HG03066 (cell line): ENCODE data around the gene PAX5.

ENCODE experiments used
- ATAC-seq: cut with Tn5 transposase; IDR thresholded peaks from one replicate; pipeline ENCODE4 v1.9.1; 2021; ENCODE audit warnings: low read depth; ENCODE audit not compliant: unreplicated experiment

PAX5 gene

DNA sequence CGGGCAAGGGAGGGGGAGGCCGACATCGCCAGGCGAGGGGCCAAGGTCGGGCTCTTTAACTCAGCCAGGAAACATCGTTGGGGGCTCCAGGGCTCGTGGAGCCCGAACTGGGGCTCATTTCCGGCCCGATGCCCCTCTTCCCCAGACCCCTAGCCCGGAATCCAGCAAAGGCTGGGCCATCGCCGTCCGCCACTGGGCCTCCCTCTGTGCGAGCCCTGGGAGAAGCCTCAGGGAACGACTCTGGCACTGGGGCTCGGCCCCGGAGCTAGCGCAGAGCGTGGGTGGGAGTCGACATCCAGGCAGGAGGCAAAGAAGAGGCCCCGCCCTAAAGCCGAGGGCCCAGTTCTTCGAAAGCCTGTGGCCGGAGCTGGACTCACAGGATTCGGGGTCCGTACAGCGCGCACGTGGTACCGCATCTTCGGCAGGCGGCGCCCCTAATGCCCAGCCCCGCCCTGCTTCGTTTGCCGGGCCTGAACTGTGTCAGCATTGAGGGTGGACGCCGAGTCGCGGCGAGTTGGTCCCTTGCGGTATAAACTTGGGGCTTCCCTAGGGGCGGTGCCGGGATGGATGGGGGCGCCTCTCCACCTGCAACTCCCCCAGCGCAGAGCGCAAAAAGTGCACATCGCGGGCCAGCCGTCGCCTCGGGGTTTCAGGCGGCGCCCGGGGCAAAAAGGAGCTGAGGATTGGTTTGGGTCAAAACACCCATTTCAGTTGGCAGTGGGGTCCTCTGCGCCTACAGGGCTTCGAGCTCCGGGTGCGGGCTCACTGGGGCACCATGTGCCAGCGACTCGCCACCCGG, 3.6 kb upstream of the PAX5 start:
- no peak for ATAC-seq

DNA sequence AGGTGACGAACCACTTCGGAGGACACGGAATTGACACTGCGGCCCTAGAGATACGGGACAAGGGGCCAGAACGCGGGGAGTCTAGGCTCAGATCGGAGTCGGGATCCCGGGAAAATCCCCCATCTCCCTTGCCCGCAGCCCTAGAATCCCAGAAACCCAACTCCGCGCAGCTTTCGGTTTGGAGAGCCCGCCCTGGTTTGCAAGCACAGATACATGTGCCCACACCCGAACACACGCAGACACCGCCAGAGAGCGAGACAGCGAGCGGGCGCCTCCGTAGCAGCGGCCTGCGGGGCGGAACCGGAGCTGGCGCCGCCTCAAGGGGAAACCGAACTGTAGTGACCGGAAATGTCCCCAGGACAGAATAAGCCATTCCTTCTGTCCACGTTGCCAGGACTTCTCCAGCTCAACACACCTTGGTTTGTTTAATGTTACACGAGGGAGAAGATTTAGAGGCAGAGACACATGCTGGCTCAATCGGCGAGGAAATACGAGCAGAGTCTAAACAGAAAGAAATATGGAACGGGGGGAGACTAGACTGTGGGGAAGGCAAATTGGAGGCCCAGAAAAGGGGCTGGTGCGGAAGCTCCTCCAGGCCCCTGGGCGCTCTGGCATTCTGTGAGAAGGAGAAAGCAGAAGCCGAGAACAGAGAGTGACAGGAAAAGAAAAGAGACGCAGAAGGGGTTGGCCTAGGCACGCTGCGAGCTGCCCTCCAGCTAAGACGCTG, 2.9 kb upstream of the PAX5 start:
- ATAC-seq = no peak

DNA sequence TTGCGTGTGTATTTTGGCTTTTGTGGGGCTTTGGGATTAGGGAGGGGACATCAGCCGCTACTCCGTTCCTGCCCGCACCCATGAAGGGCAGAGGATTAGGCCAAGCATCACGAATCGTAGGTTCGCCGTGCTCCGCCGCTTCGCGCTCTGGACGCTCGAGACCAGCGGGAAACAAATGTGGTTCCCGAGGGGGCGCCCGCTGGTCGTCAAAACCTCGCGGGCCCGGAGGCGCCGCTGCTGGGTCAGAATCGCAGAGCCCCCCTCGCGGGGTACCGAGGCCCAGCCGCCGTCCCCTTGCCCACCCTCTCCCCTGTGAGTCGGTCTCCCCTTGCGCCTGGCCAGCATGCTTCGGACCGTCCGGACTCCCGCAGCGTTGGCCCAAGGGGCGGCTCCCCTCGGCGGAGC, 2.3 kb upstream of the PAX5 start:
- ATAC-seq = no peak

DNA sequence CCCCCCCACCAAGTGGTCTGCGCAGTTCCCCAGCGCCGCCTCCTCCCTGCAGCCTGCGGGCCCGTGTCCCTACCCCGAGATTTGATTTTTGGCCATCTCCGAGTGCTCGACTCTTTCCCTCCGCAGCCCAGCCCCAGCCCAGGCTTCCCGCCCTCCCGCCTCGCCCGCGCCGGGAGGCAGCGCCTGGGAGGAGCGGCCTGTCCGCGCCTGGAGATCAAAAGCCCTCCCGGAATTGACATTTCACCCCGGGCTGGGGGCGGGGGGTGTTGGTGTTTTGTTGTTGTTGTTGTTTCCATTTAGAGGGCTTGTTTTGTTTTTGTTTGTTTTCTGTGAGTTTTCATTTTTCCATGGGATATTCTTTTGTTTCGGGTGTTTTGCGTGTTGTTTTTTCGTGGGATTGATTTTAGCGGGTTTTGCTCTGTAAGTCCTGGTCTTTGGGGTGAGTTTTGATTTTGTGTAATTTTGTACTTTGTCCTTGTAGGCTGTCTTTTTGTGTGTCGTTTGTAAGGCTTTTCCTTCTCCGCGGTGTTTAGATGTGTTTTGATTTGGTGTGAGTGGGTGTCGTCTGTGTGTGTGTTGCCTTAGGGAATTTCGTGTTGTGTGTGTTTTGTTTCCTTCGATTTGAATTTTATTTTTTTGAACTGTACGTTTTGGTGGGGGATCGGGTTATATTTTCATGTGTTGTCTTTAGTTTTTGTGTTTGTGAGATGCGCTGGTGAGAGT, 1.7 kb upstream of the PAX5 start:
- no peak for ATAC-seq

DNA sequence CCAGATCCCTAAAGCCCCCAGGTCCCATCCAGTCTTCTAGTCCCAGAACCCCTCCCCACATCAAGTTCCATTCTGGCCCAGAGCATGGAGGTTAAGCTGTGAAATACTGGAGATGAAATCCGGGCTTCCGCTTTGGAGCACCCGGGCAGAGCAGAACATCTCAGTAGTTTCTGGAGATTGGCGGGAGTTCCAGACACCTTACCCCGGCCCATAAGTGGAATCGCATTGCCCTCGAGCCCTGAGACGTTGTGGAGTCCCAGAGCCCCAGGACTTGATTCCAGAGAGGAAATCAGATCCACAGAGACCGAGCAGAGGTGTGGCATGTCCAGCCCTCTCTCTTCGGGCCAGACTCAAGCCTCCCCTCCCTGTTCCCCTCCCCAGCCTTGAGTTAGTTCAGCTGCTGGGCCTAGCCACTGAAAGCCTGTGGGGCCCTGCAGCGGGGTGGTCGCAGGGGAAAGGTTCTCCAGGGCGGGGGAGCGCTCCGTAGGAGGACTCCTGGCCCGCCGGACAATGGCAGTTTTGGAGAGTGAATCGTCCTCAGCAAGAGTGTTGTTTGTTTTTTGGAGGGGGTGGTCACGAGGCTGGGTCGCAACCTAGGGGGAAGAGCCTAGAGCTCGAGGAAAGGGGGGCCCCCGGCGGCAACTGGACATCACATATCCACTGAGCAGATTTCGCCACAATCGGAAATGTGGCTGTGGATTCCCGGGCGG, 1.0 kb upstream of the PAX5 start:
- ATAC-seq = no peak

DNA sequence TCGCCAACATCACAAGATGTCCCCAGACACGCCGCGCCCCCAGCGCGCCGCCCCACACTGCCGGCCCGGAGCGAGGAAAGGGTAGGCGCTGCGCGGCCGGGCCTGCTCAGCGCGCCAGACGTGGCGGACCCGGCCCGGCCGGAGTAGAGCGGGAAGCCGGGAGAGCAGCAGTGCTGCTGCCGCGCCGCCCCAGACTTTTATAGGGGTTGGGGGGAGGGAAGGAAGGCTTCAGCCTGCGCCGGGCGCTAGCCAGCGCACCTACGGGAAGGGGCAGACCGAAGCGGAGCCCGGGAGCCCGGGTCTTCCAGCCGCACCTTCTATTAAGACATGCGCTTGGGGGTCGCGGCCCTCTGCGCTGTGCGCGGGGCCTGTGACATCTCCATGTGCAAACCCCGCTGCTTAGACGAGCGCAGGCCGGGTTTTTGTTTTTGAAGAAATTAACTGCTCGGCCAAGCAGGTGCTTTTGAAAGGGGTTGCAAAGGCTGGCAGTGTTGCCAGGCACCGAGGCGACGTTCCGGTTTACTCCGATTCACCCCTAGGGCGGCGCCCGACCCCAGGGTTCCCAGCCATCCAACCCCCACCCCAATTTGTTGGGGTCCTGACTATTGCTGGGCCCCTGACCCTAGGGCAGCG, 353 bp upstream of the PAX5 start:
- peak; percentile 23 for ATAC-seq

DNA sequence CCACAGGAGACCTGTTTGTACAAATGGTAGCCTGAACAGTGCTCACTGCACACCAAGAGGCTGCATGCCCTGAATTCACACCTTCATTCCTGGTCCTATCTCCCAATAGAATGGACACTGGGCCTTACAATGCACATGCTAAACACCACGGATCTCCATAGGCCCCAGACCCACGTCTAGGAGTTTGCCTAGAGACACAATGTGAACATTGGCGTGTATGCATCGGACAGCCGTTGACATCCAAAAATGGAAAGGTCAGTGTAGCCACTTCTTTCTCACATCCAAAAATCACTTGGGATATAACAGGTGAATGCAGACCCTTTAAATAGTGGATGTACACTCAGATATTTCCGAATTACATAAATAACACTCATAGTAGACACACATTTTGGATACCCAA, 927 bp downstream of the PAX5 start:
- ATAC-seq = no peak

DNA sequence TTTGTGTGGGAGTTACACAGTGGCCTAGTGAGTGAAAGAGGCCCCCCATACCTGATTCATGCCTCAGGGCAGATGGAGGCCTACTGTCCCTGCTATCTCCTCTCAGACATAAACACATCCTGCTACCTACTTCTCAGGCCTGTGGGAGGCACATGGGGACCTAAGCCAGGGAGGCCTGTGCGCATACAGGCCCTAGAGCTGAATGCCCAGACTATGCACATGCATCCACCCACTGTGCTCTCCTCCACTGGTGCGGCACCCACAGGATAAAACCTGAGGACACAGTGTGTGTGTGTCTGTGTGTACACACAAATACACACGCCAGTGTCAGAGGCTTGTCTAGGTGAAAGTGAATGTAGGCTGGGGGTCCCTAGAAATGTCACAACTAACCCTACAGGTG, 1.4 kb downstream of the PAX5 start:
- no peak for ATAC-seq

DNA sequence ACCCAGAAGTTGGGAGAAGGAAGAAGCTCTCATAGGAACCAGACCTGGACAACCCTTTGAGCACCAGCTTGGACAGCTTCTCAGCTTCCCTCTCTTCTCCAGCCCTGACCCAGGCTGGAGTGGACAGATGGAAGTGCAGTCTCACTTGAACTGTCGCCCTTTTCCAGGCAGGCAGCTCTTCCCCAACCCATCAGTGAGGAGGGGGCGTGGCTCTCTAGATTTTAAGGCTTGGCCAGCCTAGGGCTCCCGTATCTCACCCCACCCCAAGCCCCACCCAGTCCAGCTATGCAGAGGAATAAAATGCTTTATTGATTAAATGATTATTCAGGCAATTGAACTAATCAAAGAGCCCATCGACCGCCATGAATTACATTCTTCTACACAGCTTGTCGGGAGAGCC, 2.2 kb downstream of the PAX5 start:
- no peak for ATAC-seq

DNA sequence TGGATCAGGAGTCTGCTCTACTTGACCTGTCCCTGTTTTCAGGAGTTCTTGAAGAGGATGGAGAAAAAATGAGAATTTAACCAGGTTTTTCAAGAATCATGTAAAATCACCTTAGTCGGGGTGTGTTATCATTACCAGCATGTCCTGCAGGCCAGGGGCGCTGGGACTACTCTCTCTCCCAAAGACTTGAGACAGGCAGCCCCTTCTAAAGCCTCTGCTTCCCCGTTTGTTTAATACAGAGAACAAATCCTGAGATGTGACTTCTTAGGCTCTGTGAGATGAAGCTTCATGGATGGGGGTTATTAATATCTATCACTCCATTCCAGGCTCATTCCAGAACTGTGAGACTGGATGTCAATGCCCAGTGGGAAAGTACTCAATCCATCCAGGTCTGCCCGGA, 3.0 kb downstream of the PAX5 start:
- no peak for ATAC-seq

DNA sequence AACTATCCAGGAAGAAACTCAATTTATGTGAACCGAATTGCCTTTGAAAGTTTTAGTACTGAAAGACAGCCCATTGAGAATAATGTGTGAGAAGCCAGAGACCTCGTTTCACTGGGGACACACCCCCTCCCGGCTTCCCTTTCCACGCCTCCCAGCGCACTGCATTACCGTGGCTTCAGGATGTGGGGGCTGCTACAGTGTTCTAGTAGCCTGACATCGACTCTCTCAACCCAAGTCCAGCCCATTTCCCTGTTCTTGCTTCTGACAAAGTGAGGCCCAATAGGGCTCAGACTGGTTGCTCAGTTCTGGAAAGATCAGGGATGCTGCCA, 3.5 kb downstream of the PAX5 start:
- ATAC-seq = peak; percentile 23

DNA sequence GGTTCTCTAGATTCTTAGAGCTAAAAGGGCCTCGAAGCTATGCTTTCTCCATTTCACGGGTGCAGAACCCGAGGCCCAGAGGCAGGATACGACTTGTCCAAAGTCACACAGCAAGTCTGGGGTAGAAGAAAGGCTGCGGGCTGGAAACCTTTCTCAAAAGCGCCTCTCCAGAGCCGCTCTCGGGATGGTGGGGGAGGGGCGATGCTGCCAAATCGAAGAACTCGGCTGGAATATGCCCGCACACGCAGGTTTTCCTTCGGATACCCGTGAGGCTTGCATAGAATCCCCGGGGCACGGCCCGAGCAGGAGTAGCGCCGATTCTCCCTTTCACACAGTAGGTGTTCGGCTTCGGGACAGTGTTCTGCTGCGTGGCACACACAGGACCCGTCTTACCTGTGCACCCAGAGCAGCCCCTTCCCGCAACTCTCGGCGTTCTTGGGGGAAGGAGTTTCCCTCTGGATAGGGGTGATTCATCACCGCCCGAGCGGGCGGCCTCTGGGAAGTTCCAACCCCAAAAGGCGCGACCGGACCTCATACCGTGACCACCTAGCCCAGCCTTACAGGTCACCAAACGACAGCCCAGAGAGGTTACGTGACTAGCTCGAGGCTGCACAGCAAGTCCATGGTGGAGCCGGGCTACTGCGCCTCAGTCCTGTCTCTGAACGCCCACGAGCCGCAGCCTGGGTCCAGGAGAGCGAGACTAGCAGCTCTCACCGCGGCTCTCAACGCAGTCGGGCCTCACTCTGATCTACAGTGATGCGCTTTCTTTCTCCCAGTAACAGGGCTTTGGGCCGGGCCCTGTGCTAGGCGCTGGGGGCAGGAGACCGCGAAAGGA, 4.1 kb downstream of the PAX5 start:
- ATAC-seq = peak; percentile 0

DNA sequence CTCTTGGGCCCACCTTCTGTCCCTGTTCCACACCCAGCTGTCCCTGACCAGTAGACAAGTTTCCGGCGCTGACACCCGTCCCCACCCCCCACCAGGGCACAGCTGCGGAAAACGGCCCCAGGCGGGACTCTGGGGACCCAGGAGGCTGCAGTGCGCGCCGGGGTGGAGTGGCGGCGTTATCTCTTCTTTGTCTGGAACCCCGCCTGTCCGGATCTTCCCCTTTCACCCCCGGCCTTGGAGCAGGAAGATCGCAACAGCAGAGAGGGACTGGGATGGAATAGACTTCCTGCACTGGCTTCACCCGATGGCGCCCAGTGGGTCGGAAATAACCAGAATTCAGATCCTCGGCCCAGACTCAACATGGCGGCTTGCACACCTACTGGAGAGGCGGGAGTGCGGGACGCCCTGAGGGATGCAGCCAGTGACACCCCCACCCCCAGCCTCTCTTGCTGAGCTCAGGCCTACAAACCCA, 4.7 kb downstream of the PAX5 start:
- ATAC-seq = no peak

DNA sequence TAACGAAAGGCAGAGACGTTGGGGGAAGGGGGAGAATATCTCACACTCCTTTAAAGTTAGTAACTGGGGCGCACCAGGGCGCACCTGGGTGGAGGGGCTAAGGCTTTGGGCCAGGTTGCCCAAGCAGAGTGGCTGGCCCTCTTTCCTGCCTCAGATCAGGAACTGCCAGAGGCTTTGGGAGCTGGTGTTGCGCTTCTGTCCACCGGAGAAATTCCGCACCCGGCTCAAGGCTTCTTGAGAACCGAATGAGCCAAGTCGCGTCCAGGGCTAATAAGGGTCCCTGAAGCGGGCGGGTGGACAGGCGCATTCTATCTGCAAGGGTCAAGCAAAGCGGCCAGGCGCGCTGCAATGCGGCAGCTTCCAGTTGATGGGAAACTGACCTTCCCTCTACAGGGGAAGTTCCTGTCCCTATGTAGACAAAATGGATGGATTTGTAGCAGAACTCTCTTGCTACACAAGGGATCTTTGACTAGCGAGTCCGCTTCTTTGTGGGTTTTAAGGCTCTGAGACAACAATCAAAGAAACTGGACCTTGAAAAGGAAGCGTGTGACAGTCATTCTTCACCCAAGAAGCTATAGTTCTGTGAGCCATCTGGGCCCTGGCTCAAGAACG, 5.5 kb downstream of the PAX5 start:
- ATAC-seq = no peak

DNA sequence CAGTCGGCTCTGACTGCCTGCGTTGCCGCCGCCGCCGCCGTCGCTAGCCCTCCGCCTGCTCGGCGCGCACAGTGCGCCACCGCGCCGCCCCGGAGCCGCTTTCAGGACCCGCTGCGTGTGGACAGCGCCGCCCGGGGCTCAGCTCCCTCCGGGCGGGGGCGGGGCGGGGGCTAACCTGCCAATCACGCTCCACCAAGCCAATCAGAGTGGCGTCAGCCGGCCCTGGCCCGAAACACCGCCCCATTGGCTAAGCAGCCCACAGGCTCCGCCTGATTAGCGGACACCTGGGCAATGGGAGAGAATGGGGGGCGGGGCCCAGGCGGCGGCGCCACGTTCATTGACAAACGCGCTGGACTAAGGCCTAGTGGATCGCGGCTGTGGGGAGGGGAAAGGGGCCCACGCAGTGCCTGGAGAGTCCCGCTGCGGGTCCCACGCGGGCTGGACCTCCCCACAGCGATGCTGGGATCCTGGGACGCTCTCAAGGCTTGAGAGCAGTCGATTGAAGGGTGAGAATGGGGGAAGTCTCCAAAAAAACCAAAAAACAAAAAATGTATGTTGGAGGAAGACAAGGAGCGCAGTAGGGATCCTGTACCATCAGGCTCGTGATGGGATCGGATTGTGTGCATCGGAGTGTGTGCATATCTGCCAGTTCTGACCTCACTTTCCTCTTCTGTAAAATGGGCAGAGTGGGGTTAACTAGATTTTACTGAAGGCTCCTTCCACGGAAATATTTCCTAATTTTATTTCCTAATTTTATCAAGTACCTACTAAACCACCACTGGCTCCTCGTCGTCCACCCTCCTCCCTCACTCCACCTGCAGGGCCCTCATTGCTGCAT, 6.3 kb downstream of the PAX5 start:
- ATAC-seq = peak; percentile 68

DNA sequence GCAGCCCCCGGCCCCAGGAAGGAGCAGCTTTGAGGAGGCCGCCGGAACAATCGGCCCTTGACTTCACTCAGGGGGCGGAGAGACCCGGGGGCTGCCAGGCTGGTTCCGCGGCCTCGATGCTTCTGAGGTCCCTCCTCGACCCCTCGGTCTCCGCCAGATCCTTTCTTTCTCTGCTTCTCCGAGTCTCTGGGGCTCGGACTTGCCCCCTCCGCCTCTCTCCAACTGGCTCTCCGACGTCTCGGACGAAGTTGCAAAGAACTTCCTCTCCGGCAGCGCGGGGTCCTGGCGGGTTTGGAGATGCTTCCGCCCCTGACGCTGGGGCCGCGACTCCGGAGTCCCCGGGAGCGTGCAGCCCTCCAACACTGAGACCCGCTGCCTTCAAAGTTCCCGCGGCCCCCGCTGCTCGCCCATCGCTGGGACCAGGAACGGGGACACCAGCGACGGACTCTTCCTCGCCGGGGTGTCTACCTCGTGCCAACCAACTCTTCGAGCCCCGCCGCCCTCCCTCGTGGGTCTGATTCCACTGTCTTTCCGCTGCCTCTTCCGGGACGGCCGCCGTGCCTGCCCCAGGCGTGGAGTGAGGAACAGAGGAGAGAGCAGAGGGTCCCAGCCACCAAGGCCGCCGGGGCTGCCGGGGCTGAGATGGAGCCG, 7.0 kb downstream of the PAX5 start:
- ATAC-seq = no peak

DNA sequence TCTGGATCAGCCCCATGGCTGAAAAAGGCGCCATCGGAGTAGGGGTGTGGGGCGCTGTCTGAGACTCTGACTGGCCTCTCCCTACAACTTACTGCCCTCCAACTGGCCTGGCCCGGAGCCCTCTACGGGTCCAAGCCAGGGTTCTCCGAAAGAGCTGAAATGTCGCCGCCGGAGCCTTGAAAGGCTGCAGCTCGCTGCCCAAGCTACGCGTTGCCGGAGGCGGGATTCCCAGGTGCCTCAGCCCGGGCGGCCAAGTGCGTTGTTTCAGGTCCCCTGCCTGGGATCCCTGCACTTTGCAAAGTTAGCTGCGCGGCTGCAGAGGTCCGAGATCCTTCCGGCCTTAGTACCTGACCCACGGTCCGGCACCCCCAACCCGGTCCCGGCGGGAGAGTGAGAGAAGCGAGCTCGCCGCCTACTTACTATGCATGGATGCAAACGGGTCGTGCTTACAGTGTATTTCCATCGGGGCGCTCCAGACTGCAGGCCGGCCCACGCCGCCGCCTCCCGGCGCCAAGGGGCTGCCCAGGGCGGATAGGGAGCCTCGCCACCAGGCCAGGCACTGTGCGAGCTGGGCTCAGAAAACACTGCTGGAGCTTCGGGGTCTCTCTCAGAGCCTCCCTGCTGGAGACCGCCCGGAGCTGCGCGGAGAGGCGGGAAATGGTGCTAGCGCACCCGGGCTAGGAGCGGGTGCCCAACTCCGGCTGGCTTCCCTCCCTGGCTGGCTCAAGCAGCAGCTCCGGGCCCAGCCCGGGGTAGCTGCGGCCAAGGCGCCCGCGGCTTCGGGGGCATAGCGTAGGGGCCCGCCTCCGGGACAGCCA, 7.7 kb downstream of the PAX5 start:
- no peak for ATAC-seq
